A673 (cell line): ENCODE results near the gene ACP5. TPM values are rescaled to one million over a fixed set of nuclear protein-coding genes. Genes with fewer than 3 reads are reported as not detected.

Source experiments
- BruUV-seq: library from RNA; stranded (reverse); fragments of 400-500 nt; replicated peaks from 2 replicates; lab custom pipeline; 2021; lab: Mats Ljungman, UMichigan
- CTCF ChIA-PET: fragments of 300-600 bp; sonication (Branson Sonifier 250); formaldehyde crosslinking; loops from one replicate; lab custom pipeline; 2022; ENCODE audit warnings: antibody characterized with exemption; lab: Charles Lee
- POLR2A ChIA-PET: fragments of 300-600 bp; sonication (Branson Sonifier 250); formaldehyde crosslinking; loops from one replicate; lab custom pipeline; 2022; ENCODE audit warnings: antibody characterized with exemption; ENCODE audit not compliant: low non-redundant PET; lab: Charles Lee
- DNase-seq: peaks from one replicate; pipeline ENCODE4 v3.0.0-alpha.2; 2015; ENCODE audit warnings: low spot score
- H3K27ac ChIP-seq: fragments of 200-600 bp; sonication (generic); 2 replicates; pipeline ENCODE4 v1.5.1; 2016; ENCODE audit warnings: mixed run types, low read depth, mild to moderate bottlenecking, mixed read lengths, antibody characterized with exemption, low read length; ENCODE audit not compliant: poor library complexity, severe bottlenecking
- H3K27me3 ChIP-seq: fragments of 200-600 bp; sonication (generic); replicated peaks from 2 replicates; pipeline ENCODE4 v1.6.1; 2017; ENCODE audit warnings: mixed run types, low read depth, mild to moderate bottlenecking, mixed read lengths, antibody characterized with exemption, low read length; ENCODE audit not compliant: insufficient read depth, poor library complexity
- H3K36me3 ChIP-seq: fragments of 200-600 bp; sonication (generic); 2 replicates; pipeline ENCODE4 v1.6.1; 2016; ENCODE audit warnings: mixed run types, mild to moderate bottlenecking, mixed read lengths, antibody characterized with exemption, low read length; ENCODE audit not compliant: insufficient read depth, poor library complexity, severe bottlenecking
- H3K4me1 ChIP-seq: fragments of 200-600 bp; sonication (generic); 2 replicates; pipeline ENCODE4 v1.6.1; 2017; ENCODE audit warnings: mixed run types, mild to moderate bottlenecking, mixed read lengths, antibody characterized with exemption, low read length; ENCODE audit not compliant: insufficient read depth, poor library complexity, severe bottlenecking
- H3K4me3 ChIP-seq: fragments of 200-600 bp; sonication (generic); 2 replicates; pipeline ENCODE4 v1.5.1; 2016; ENCODE audit warnings: low read depth, mixed run types, mild to moderate bottlenecking, mixed read lengths, low read length; ENCODE audit not compliant: poor library complexity, severe bottlenecking
- H3K9me3 ChIP-seq: fragments of 200-600 bp; sonication (generic); 2 replicates; pipeline ENCODE4 v1.6.1; 2016; ENCODE audit warnings: mixed run types, low read depth, mild to moderate bottlenecking, mixed read lengths, antibody characterized with exemption, low read length; ENCODE audit not compliant: poor library complexity, severe bottlenecking
- CTCF ChIP-seq: fragments of 300-800, 200-600 bp; sonication (generic); conservative IDR thresholded peaks from 2 replicates; pipeline ENCODE4 v1.5.1; 2017; ENCODE audit warnings: low read depth, mild to moderate bottlenecking, antibody characterized with exemption, low read length, moderate library complexity, mixed read lengths
- EZH2 ChIP-seq: fragments of 200-600 bp; sonication (generic); IDR thresholded peaks from 2 replicates; pipeline ENCODE4 v1.6.1; 2017; ENCODE audit warnings: borderline replicate concordance, low read depth, mild to moderate bottlenecking, mixed read lengths, antibody characterized with exemption, low read length; ENCODE audit not compliant: poor library complexity, severe bottlenecking
- intact Hi-C: fragments of 100-400 bp; cut with micrococcal nuclease; formaldehyde crosslinking; loops from one replicate; pipeline ENCODE4 v1.10.0; 2022; ENCODE audit not compliant: unreplicated experiment
- total RNA-seq: library from RNA; stranded (reverse); gene quantifications from 2 replicates; pipeline ENCODE4 v1.2.3, GENCODE V29; 2021

Gene ACP5
- total RNA-seq, 1 experiment from 2014 or later, result not detected

GRCh38 chr19:11598103-11598483 is 20.6 kb upstream of the ACP5 start:
- Histone ChIP-seq H3K27ac (peak overlapping the region; percentile 97), H3K4me3 (peak overlapping the region; percentile 97), H3K4me1 (peaks cover 2% of the 10 kb centered on the region), H3K36me3 (peaks cover 15% of the 10 kb centered on the region), H3K27me3 (no peaks in the 10 kb centered on the region), H3K9me3 (no peaks in the 10 kb centered on the region)
- intact Hi-C loops, result no loop called here
- ChIA-PET POLR2A (no interaction called here), CTCF (no interaction called here)
- BruUV-seq, result TSS peak; percentile 68
- TF ChIP-seq EZH2 (no peak), CTCF (no peak)
- DNase-seq, result no peak

- Histone ChIP-seq H3K9me3 (no peaks in the 10 kb centered on the region), H3K27me3 (no peaks in the 10 kb centered on the region), H3K4me1 (peaks cover 2% of the 10 kb centered on the region), H3K27ac (peak within 1 kb of the TSS; percentile 97), H3K36me3 (peaks cover 15% of the 10 kb centered on the region), H3K4me3 (peak within 1 kb of the TSS; percentile 97)
- CTCF ChIA-PET, result no interaction called here
- intact Hi-C loops, result no loop called here
- POLR2A ChIA-PET, result interaction anchor here (0.7 kb wide), 1 partner anchor 739 kb away, joined by 11 read pairs; no protein-coding TSS in a partner anchor
- no peak for TF ChIP-seq CTCF
- no peak for TF ChIP-seq EZH2
- no TSS peak for BruUV-seq
- DNase-seq, result peak; percentile 99
These were observed 20.0 kb upstream of the ACP5 start, which contains the start of gene ZNF627 for GRCh38 chr19:11597202-11598102. Gene ZNF627 (plus strand): TSS chr19:11597483. CDS start chr19:11597628, 145 bp downstream.

- no peaks in the 10 kb centered on the region for H3K9me3 ChIP-seq
- POLR2A ChIA-PET, result no interaction called here
- TF ChIP-seq CTCF (no peak), EZH2 (no peak)
- no peaks in the 10 kb centered on the region for H3K27me3 ChIP-seq
- H3K4me3 ChIP-seq, result no peak overlapping the region
- no peak overlapping the region for H3K27ac ChIP-seq
- CTCF ChIA-PET, result no interaction called here
- peaks cover 15% of the 10 kb centered on the region for H3K36me3 ChIP-seq
- intact Hi-C loops, result no loop called here
- no TSS peak for BruUV-seq
- peaks cover 2% of the 10 kb centered on the region for H3K4me1 ChIP-seq
- no peak for DNase-seq
These were observed 18.7 kb upstream of the ACP5 start for GRCh38 chr19:11596156-11596555.
